Neutrophil (primary cell): ENCODE results near the gene GABBR2.

Experiments
- H3K27ac ChIP-seq: fragments of 200-600 bp; sonication (generic); 2 replicates; pipeline ENCODE4 v1.5.1; 2016; ENCODE audit warnings: mild to moderate bottlenecking, moderate library complexity
- H3K27me3 ChIP-seq: fragments of 200-600 bp; sonication (generic); 2 replicates; pipeline ENCODE4 v1.6.0; 2016; ENCODE audit warnings: mild to moderate bottlenecking
- H3K36me3 ChIP-seq: fragments of 200-600 bp; sonication (generic); 2 replicates; pipeline ENCODE4 v1.5.1; 2017
- H3K4me1 ChIP-seq, 2 experiments: fragments of 200-600 bp in 1 of 2; sonication (generic) in 1 of 2; 1 replicate in 1 of 2; 2 replicates in 1 of 2; pipeline versions ENCODE4 v1.5.1 to v1.6.1; 2013 to 2016; ENCODE audit warnings: low read depth in 1 of 2, low read length in 1 of 2, mild to moderate bottlenecking in 1 of 2, moderate library complexity in 1 of 2; ENCODE audit not compliant: control insufficient read depth in 1 of 2, insufficient read depth in 1 of 2
- H3K4me3 ChIP-seq, 2 experiments: fragments of 200-600 bp in 1 of 2; sonication (generic) in 1 of 2; 1 replicate in 1 of 2; 2 replicates in 1 of 2; pipeline ENCODE4 v1.5.1; 2013 to 2016; ENCODE audit warnings: low read depth in 1 of 2, low read length in 1 of 2, mild to moderate bottlenecking in 1 of 2, moderate library complexity in 1 of 2
- H3K9me3 ChIP-seq: fragments of 200-600 bp; sonication (generic); 2 replicates; pipeline ENCODE4 v1.5.1; 2016
- TF ChIP-seq, protein P1 (sequence below): fragments of 200-600 bp; sonication (generic); IDR thresholded peaks from 2 replicates; pipeline ENCODE4 v1.5.1; 2016; ENCODE audit warnings: antibody characterized with exemption

GABBR2 gene

DNA sequence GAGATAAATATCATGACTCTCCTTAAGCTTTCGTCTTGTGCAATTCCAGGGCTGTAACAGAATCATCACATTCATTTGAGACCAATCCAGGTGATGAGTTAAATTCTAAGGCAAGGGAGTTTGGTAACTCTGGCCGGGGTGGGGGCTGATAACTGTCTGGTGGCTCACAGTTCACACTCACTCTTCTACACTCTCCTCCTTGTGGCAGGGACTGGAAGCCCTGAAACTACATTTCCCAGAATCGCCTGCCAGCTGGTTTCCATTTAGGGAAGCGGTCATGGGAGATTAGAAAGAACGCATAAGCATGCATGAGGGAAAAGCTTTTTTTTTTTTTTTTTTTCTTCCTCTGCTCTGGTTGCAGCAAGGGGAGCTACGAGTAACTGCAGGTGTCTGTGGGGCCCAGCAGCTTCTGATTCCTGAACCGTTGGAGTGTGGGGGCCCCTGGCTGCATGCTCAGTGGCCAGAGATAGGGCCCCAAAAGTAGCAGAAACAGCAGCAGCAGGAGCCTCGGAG lies 298.5 kb downstream of the GABBR2 start:
- peaks cover 17% of the 10 kb centered on the region for H3K27me3 ChIP-seq

GRCh38 chr9:98409719-98410118 lies 299.0 kb downstream of the GABBR2 start:
- H3K27me3 ChIP-seq, result peaks cover 17% of the 10 kb centered on the region
- no peaks in the 10 kb centered on the region for H3K9me3 ChIP-seq
- H3K4me1 ChIP-seq, result no peaks in the 10 kb centered on the region
- no peak overlapping the region for H3K4me3 ChIP-seq
- H3K36me3 ChIP-seq, result no peaks in the 10 kb centered on the region
- H3K27ac ChIP-seq, result no peak overlapping the region
- TF ChIP-seq, protein P1, sequence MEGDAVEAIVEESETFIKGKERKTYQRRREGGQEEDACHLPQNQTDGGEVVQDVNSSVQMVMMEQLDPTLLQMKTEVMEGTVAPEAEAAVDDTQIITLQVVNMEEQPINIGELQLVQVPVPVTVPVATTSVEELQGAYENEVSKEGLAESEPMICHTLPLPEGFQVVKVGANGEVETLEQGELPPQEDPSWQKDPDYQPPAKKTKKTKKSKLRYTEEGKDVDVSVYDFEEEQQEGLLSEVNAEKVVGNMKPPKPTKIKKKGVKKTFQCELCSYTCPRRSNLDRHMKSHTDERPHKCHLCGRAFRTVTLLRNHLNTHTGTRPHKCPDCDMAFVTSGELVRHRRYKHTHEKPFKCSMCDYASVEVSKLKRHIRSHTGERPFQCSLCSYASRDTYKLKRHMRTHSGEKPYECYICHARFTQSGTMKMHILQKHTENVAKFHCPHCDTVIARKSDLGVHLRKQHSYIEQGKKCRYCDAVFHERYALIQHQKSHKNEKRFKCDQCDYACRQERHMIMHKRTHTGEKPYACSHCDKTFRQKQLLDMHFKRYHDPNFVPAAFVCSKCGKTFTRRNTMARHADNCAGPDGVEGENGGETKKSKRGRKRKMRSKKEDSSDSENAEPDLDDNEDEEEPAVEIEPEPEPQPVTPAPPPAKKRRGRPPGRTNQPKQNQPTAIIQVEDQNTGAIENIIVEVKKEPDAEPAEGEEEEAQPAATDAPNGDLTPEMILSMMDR, result no peak

More for the DNA sequence above, 298.5 kb downstream of the GABBR2 start:
- Histone ChIP-seq H3K4me3 (no peak overlapping the region), H3K27ac (no peak overlapping the region), H3K4me1 (no peaks in the 10 kb centered on the region), H3K36me3 (no peaks in the 10 kb centered on the region), H3K9me3 (no peaks in the 10 kb centered on the region)
- TF ChIP-seq, protein P1, result no peak

GRCh38 chr9:98406469-98406868 lies 302.3 kb downstream of the GABBR2 start:
- H3K36me3 ChIP-seq, result no peaks in the 10 kb centered on the region
- H3K9me3 ChIP-seq, result no peaks in the 10 kb centered on the region
- H3K4me1 ChIP-seq, result no peaks in the 10 kb centered on the region
- no peak overlapping the region for H3K27ac ChIP-seq
- TF ChIP-seq, protein P1, result no peak
- H3K27me3 ChIP-seq, result peaks cover 17% of the 10 kb centered on the region
- no peak overlapping the region for H3K4me3 ChIP-seq

- Histone ChIP-seq H3K36me3 (no peaks in the 10 kb centered on the region), H3K27ac (no peak overlapping the region), H3K27me3 (peaks cover 4% of the 10 kb centered on the region), H3K4me3 (no peak overlapping the region), H3K9me3 (no peaks in the 10 kb centered on the region), H3K4me1 (no peaks in the 10 kb centered on the region)
- TF ChIP-seq, protein P1, result no peak
Observed at GRCh38 chr9:98404237-98404636, 304.5 kb downstream of the GABBR2 start.

GRCh38 chr9:98403715-98404114 lies 305.0 kb downstream of the GABBR2 start:
- Histone ChIP-seq H3K9me3 (no peaks in the 10 kb centered on the region), H3K4me1 (no peaks in the 10 kb centered on the region), H3K27ac (no peak overlapping the region), H3K4me3 (no peak overlapping the region), H3K27me3 (no peaks in the 10 kb centered on the region), H3K36me3 (no peaks in the 10 kb centered on the region)
- TF ChIP-seq, protein P1, result no peak
